GM19463 (cell line): ENCODE results near the gene SARS2.

Experiments used
- ATAC-seq: cut with Tn5 transposase; IDR thresholded peaks from one replicate; pipeline ENCODE4 v1.9.1; 2021; ENCODE audit warnings: mild to moderate bottlenecking, moderate library complexity; ENCODE audit not compliant: unreplicated experiment

The SARS2 gene

GRCh38 chr19:38917921-38918491, 12.6 kb downstream of the SARS2 start:
- no peak for ATAC-seq

GRCh38 chr19:38917516-38917915, 13.0 kb downstream of the SARS2 start:
- ATAC-seq: no peak

GRCh38 chr19:38915329-38916321, 14.9 kb downstream of the SARS2 start:
- no peak for ATAC-seq

GRCh38 chr19:38913958-38914357, 16.6 kb downstream of the SARS2 start:
- ATAC-seq: no peak

- no peak for ATAC-seq
Observed at GRCh38 chr19:38912600-38913514, 17.7 kb downstream of the SARS2 start.

GRCh38 chr19:38911388-38912001, 19.1 kb downstream of the SARS2 start:
- no peak for ATAC-seq

GRCh38 chr19:38910488-38910887, 20.1 kb downstream of the SARS2 start:
- no peak for ATAC-seq

GRCh38 chr19:38908911-38909310, 21.7 kb downstream of the SARS2 start:
- no peak for ATAC-seq

- ATAC-seq: no peak
Observed at GRCh38 chr19:38907670-38908069, 22.9 kb downstream of the SARS2 start.

- ATAC-seq: no peak
Observed at GRCh38 chr19:38907227-38907626, 23.3 kb downstream of the SARS2 start.

- ATAC-seq: no peak
Observed at GRCh38 chr19:38905620-38906019, 24.9 kb downstream of the SARS2 start.

GRCh38 chr19:38904581-38905539, 25.7 kb downstream of the SARS2 start:
- ATAC-seq: no peak

- ATAC-seq: no peak
Observed at GRCh38 chr19:38901683-38902082, 28.9 kb downstream of the SARS2 start.

GRCh38 chr19:38900743-38901190, 29.8 kb downstream of the SARS2 start:
- ATAC-seq: no peak

- no peak for ATAC-seq
Observed at GRCh38 chr19:38900202-38900629, 30.3 kb downstream of the SARS2 start.

- ATAC-seq: peak; percentile 90
Observed at GRCh38 chr19:38899447-38900201, 30.9 kb downstream of the SARS2 start, which contains the start of the genes NFKBIB and SIRT2. TSS of gene NFKBIB (plus strand) at chr19:38899969. CDS start at chr19:38900033, 64 bp downstream. TSS of gene SIRT2 (minus strand) at chr19:38899618. CDS start at chr19:38899521, 97 bp downstream.

GRCh38 chr19:38898788-38899446, 31.6 kb downstream of the SARS2 start:
- no peak for ATAC-seq

GRCh38 chr19:38894968-38895367, 35.6 kb downstream of the SARS2 start:
- ATAC-seq: no peak
